Stimulated activated CD4-positive, alpha-beta T cell treated with anti-CD3 and anti-CD28 coated beads, Interleukin-1b, Interleukin-23, amount 100 ng/mL, for 1 hour (primary cell): Measurements from ENCODE around the gene EEF2K.
"Not testable (repeated sequence)": the region's sequence is repeated elsewhere in the genome, so short reads cannot be mapped to it uniquely, and the experiment has no call there.

Experiments
- DNase-seq, 2 donors: peaks; one replicate each; pipeline ENCODE4 v3.0.0-alpha.2; 2020; ENCODE audit warnings: low read depth in 2 of 2

The EEF2K gene

DNA sequence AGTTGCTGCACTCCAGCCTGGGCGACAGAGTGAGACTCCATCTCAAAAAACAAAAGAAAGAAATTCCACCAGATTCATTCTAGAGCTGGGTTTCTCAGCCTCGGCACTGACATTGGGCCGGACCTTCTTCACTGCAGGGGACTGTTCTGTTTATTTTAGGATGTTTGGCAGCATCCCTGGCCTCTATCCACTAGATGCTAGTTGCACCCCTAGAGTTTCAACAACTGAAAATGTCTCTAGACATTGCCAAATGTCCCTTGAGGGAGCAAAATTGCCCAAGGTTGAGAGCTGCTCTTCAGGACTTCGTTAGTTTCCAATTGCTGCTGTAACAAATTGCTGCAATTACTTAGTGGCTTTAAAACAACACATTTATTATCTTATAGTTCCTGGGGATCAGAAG is 7.2 kb downstream of the EEF2K start:
- DNase-seq: no peak

DNA sequence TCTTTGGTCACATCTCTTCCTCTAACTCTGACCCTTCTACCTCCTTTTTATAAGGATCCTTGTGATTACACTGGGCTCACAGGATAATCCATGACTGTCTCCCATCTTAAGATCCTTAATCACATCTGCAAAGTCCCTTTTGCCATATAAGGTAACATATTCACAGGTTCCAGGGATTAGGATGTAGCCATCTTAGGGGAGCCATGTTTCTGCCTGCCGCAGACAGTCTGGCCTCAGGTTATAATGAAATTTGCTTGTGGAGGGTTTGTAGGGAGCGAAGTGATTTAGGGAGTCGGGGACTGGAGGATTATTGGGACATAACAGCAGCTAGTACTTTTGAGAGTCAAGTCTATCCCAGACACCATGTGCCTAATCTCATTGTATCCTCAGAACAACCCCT is 7.7 kb downstream of the EEF2K start:
- DNase-seq: no peak

DNA sequence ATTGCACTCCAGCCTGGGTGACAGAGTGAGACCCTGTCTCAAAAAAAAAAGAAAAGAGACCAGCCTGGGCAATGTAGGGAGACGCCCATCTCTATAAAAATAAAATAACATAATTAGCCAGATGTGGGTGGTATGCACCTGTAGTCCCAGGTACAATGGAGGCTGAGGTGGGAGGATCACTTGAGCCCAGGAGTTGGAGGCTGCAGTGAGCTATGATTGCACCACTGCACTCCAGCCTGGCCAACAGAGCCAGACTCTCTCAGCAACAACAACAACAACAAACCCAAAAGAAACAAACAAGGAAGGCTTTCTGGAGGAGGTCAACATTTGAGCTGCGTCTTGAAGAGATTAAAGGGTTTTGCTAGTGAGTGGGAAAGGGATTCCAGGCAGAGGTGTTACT is 8.3 kb downstream of the EEF2K start:
- no peak for DNase-seq

GRCh38 chr16:22214889-22215288 is 8.8 kb downstream of the EEF2K start:
- no peak for DNase-seq

GRCh38 chr16:22216191-22216831 is 10.2 kb downstream of the EEF2K start:
- no peak for DNase-seq

GRCh38 chr16:22216832-22217225 is 10.8 kb downstream of the EEF2K start:
- not testable (repeated sequence) for DNase-seq

- no peak for DNase-seq
Measured at GRCh38 chr16:22217890-22218730, 12.0 kb downstream of the EEF2K start.

DNA sequence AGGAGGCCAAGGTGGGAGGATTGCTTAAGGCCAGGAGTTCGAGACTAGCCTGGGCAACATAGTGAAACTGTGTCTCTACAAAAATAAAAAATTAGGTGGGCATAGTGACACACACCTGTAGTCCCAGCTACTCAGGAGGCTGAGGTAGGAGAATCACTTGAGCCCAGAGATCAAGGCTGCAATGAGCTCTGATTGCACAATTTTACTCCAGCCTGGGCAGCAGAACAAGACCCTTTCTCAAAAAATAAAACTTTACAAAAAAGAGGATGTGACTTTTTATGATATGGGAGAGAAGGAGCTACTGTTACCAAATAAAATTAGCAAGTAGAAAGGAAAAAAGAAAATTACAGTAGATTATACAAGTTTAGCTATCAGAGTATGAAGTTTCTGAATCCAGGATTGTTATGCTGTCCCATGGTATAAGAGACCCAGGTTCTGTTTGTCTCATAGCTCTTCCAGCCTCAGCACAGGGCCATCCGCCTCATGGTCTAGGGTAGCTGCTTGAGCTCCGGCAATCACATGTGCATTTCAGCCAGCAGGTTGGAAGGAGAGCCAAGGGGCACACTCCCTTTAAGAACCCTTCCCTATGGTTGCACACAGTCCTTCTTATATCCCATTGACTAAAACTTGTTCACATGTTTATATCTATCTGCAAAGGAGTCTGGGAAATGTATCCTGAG is 13.5 kb downstream of the EEF2K start:
- no peak for DNase-seq

GRCh38 chr16:22220069-22220440 is 14.0 kb downstream of the EEF2K start:
- no peak for DNase-seq

DNA sequence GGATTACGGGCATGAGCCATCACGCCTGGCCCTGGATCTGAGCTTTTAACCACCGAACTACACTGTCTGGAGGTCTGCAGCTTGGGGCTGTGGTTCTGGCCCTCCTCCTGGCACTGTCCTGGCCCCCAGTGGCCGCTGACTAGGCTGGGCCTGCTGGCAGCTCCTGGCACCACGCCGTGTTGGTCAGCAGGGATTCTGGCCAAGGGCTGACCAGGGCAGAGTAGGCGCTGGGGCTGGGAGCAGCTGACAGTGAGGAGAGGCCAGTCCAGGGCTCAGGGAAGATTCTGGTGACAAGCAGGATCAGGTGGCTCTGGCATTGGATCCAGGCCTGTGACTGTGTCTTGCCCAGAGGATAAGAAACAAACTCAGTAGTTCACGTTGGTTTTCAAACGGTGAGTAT is 14.6 kb downstream of the EEF2K start:
- no peak for DNase-seq

DNA sequence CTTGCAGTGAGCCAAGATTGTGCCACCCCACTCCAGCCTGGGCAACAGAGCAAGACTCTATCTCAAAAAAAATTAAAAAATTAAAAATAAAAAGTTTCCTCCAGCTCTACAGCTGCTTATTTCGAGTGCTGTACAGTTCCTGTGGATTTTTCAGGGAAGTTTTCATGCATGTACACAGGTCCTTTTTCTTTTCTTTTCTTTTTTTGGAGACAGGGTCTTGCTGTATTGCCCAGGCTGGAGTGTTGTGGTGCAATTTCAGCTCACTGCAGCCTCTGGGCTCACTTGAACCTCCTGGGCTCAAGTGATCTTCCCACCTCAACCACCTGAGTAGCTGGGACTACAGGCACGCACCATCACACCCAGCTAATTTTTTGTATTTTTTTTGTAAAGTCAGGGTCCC is 15.9 kb downstream of the EEF2K start:
- no peak for DNase-seq

DNA sequence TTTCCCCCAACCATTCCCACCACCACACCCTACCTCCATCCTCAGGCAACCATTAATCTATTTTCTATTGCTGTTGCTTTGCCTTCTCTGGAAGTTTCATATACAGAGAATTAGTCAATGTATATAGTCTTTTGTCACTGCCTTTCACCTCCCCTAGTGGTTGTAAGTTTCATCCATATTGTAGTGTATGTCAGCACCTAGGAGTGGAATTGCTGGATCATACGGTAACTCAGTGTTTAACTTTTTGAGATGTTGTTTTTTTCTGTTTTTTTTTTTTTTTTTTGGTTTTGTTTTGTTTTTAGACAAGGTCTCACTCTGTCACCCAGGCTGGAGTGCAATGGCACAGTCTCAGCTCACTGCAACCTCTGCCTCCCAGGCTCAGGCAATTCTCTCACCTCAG is 16.9 kb downstream of the EEF2K start:
- no peak for DNase-seq

GRCh38 chr16:22225060-22225459 is 19.0 kb downstream of the EEF2K start:
- DNase-seq: no peak

DNA sequence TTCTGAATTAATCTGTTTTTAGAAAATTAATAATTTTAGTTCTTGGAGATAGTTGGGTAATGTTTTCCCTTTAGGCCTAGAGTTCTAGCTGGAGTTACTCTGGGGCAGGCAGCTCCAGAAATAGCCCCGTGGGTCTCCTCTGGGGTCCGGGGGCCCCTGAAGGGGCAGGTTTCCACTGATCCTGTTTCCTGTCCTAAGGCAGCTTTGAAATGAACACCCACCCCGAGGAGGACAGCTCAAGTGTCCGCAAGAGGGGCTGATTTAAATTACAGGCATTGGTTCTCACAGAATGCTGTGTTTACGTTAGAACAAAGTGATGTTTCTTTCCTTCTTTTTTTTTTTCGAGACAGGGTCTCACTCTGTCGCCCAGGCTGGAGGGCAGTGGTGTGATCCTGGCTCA is 23.8 kb downstream of the EEF2K start:
- no peak for DNase-seq

DNA sequence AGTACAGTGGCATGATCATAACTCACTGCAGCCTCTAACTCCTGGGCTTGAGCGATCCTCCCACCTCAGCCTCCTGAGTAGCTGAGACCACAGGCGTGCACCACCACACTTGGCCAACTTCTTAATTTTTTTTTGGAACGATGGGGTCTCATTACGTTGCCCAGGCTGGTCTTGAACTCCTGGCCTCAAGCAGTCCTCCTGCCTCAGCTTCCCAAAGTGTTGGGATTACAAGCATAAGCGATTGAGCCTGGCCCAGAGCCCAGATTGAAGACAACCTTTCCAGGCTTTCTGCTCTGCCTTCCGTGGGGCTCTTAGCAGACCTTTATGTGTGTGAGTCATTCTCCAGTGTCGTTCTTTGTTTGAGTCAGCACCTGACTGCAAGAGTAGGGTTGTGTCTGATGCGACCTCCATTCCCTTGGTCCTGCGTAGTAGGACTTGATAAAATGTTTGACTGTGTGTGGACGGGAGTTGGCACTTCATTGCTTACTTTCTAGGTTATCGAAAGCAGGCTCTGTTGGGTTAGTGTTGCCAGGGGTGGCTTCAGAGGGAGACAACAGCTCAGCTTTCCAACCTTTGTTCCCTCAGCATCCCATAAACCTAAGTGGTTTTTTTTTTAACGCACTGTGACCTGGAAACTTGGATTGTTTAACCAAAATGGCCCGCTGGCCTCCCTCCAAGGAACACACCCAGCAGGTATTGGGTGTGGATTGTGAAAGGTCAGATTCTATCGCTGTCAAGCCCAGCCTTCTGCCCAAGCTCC is 26.4 kb downstream of the EEF2K start:
- no peak for DNase-seq

GRCh38 chr16:22233037-22233372 is 26.9 kb downstream of the EEF2K start:
- DNase-seq: no peak

- DNase-seq: no peak
Measured at GRCh38 chr16:22235839-22236745, 30.0 kb downstream of the EEF2K start.

DNA sequence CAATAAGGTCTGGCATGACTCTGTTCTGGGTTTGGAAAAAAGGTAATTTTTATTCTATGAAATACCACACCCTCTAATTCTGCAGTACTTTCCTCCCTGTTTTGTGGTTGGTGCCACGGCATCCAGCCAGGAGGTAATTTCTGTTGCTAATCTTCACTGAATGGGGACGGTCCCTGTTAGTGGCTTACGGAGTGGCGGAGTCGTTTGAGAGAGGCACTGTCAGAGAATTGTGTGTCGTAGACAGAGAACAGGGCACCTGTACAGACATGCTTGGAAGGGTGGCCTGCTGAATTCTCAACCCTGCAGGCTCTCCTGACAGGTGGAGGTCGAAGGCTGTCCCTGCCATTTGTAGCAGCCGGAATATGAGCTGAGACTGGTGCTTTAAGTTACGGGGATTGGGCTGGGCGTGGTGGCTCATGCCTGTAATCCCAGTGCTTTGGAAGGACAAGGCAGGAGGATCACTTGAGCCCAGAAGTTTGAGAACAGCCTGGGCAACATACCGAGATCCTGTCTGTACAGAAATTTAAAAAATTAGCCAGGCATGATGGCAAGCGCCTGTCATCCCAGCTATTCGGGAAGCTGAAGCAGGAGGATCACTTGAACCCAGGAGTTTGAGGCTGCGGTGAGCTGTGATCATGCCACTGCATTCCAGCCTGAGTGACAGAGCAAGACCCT is 33.2 kb downstream of the EEF2K start:
- DNase-seq: no peak

DNA sequence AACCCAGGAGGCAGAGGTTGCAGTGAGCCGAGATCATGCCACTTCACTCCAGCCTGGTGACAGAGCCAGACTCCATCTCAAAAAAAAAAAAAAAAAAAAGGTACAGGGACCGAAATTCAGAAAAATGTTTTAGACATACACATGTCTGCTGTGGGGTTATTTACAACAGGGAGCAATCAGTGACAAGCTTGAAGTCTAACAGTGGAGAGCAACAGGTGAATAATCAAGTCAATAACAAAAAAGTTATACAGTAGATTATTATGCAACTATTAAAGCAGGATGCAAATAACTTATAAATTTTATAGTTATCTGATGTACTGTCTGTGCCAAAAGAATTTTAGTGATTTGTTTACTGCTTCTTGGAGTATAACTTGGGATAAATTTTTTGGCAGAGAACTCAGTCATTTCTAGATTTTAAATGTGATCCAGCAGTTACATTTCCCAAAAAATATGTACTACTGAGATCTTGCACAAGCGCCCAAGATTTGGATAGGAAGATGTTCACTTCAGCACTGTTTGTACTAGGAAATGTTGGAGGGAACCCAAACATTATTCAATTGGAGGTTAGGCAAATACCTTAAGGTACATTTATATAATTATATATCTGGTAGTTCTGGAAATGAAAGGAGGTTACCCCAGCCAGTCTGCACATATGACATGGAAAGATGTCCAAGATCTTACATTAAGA is 34.1 kb downstream of the EEF2K start:
- no peak for DNase-seq

DNA sequence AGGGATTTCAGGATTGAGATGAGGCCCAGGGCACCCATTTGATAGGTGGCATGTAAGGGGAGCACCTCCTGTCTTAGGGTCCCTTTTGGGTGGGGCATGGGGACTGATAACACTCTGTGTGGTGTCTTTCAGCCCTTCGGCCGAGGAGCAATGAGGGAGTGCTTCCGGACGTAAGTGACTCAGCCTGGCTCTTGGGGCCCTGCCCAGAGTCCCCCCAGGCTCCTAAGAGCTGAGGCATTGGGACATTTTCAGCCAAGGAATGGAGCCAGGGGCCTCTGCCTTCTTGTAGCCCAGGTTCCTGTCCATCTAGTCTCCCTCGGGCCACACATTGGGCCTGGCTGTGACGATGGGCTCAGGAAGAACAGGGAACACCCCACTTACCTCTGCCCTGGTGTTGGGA is 44.4 kb downstream of the EEF2K start:
- DNase-seq: no peak
